NCI-H2196 (cell line): ENCODE measurements around the gene ALCAM.

Experiments used
- DNase-seq: peaks from one replicate; lab custom pipeline; 2025; ENCODE audit not compliant: unreplicated experiment; lab: John Stamatoyannopoulos, UW

ALCAM gene

GRCh38 chr3:105523501-105523900 lies 156.8 kb downstream of the ALCAM start:
- no peak for DNase-seq

DNA sequence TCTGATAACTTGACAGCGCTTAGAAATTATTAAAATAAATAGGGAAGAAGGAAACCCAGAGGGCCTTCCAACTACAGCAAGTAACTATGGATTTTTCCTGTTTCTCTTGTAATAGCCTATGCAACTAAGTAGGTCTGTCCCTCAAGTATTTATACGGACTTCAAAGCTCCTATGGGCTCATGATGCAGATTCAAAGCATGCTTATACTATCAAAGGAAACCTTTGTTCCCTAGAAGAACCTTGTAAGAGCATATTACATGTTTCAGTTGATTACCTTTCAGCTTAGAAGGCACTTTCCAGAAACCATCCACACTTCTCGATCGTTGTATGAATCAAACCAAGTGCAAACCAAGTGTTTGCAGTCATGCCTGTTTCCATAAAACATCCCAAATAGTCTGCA lies 158.8 kb downstream of the ALCAM start:
- DNase-seq = no peak

- no peak for DNase-seq
Observed at GRCh38 chr3:105526360-105527111, 159.8 kb downstream of the ALCAM start.

DNA sequence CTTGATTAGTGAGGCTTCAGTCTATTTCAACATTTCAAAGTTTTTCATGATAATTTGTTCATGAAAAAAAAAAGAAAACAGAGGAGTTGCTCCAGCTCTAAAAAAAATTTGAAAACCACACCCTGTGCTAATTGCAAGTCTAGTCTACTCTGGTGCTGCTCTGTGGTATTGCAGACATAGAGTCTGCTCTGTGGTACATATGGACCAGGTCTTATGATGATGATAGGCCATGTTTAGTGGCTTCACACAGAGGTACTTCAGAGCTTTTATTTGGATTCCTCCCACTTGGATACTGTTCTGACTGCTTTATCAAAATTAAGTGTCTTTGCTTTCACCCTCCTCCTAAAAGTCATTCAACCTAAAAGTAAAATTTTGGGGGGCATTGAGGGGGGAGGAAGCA lies 160.8 kb downstream of the ALCAM start:
- no peak for DNase-seq

- peak; percentile 59 for DNase-seq
Observed at GRCh38 chr3:105527949-105528348, 161.2 kb downstream of the ALCAM start.

- no peak for DNase-seq
Observed at GRCh38 chr3:105528955-105529354, 162.2 kb downstream of the ALCAM start.

DNA sequence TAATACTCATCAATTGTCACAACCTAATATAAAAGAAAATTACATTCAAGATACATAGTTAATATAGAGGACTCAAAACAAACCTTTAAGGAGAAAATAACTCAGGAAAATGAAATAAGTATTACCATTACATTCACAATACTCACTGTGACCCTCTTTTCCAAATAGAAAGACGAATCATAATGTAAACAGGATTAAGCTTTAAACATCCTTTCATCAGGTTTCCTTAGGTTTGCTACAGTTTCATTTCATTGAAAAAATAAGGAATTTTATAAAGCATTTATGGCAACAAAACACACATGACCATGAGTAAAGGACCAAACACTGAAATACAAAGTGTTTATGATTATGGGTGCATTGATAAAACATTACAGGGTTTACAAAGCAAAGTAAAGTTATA lies 162.7 kb downstream of the ALCAM start:
- DNase-seq = no peak

DNA sequence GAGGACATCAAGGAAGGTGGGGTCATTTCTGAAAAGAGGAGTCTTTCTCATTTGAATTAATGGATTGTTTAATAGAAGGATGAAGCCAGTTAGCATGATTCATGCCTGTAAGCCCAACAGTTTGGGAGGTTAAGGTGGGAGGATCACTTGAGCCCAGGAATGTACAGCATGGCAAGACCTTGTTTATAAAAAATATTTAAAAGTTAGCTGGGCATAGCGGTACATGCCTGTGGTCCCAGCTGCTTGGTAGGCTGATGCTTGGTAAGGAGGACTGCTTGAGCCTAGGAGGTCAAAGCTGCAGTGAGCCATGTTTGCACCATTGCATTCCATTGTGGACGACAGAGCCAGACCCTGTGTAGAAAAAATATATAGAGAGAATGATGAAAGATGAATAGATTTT lies 165.5 kb downstream of the ALCAM start:
- no peak for DNase-seq

DNA sequence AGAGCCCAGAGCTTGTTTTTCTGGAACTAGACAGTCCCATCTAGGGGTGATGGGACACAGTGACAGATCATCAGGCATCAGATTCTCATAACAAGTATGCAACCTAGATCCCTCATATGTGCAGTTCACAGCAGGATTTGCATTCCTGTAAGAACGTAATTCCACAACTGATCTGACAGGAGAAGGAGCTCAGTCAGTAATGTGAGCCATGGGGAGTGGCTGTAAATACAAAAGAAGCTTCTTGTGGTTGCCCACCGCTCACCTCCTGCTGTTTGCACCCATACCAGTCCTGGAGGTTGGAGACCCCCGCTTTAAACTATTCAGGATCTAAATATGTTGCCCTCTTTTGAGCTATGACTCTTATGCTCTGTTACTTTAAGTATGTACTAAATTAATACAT lies 167.3 kb downstream of the ALCAM start:
- no peak for DNase-seq

- no peak for DNase-seq
Observed at GRCh38 chr3:105534491-105534890, 167.8 kb downstream of the ALCAM start.

DNA sequence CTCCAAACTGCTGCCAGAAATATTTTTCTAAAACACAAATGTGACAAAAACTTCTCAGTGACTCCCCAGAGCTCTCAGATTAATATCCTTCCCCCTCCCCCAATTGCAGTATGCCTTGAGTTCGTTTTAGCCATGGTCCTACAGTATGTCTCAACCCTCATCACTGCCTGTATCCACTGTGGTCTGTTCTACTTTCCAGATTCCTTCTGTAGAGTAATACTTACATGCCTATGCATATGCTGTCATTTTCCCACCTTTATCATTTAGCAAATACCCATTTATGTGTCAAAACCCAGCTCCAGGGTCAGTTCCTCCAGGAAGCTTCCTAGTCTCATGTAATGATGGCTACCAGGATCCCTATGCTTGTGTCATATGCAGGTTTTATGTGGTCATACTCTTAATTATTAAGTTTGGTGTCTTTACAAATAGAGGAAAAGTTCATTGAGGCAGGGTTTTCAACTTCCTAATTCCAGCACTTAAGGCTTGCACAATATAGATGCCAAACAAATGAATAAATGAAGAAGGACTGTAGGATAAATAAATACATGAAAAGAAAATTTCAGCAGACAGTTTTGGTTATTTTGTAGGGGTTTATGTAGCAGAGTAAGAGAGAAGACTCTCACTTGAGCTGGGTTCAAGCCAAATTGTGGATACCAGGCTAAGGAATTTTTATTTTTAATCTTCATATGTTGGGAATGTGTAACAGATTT lies 170.8 kb downstream of the ALCAM start:
- no peak for DNase-seq

DNA sequence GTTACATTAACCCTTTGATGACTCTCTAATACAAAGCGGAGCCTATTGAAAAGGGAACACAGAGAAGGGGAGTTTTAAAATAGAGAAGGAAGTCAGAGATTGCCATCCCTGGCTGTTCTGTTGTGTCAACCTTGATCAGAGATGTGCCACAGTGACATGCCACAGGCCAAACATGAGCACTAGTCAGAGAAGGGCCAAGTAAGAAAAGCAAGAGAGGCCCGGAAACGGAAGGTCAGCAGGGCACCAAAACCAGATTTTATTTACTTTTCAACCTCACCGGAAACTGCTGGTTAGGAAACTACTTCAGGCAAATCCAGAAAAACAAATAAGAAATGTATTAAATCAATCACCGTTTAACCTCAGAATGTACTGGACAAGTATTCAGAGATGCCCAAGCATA lies 171.8 kb downstream of the ALCAM start:
- no peak for DNase-seq

GRCh38 chr3:105539897-105540296 lies 173.2 kb downstream of the ALCAM start:
- DNase-seq = no peak

- no peak for DNase-seq
Observed at GRCh38 chr3:105542282-105543019, 175.7 kb downstream of the ALCAM start.

DNA sequence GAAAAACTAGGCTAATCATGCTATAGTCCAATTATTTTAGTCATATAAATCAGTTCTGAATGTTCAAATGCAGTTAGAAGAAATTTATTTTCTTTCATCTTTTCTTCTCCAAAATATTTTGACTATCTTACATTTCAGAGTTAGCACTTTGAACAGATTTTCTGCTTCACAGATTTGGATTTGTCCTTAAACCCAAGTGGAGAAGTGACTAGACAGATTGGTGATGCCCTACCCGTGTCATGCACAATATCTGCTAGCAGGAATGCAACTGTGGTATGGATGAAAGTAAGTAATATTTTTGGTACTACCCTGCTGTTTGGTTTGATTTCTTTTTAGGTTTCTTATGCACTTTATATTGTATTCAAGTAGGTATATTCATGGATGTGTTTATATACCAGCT lies 178.3 kb downstream of the ALCAM start:
- no peak for DNase-seq

DNA sequence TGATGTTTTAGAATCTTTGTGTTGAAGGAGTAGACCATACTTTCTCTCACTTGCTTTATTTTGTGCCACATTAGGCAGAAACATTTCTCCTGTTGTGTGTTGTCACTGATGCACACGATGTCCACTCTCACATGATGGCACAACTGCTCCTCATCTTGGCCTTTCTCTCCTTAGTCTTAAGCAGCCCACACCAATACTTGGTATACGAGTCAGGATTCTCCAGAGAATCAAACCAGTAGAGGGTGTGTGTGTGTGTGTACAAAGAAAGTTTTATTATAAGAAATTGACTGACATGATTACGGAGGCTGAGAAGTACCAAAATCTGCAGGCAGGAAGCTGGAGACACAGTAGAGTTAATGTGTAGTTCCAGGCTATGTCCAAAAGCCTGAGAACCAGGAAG lies 187.1 kb downstream of the ALCAM start:
- no peak for DNase-seq

- DNase-seq = no peak
Observed at GRCh38 chr3:105555206-105555605, 188.5 kb downstream of the ALCAM start.

GRCh38 chr3:105559856-105560255 lies 193.1 kb downstream of the ALCAM start:
- no peak for DNase-seq

- DNase-seq = no peak
Observed at GRCh38 chr3:105561876-105562275, 195.2 kb downstream of the ALCAM start.

DNA sequence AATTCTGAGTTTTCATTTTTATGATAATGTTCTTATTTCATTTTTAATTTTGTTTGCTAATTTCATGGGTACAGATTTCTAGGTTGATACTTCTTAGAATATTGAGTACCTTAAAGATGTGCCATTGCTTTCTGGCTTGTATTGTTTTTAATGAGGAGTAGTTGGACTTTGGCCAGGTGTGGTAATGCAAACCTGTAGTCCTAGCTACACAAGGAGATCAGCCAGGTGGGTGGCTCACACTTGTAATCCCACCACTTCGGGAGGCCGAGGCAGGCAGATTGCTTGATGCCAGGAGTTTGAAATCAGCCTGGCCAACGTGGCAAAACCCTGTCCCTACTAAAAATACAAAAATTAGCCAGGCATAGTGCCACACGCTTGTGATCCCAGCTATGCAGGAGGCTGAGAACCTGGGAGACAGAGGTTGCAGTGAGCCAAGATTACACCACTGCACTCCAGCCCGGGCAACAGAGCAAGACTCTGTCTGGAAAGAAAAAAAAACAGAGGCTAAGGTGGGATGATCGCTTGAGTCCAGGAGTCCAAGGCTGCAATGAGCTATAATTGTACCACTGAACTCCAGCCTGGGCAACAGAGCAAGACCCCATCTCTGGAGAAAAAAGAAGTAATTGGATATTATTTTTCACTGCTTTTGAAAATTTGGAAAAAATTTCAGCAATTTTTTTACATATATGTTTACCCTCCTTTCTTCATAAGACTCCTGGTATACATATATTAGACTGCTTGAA lies 198.0 kb downstream of the ALCAM start:
- no peak for DNase-seq

- no peak for DNase-seq
Observed at GRCh38 chr3:105571005-105571404, 204.3 kb downstream of the ALCAM start.
